AG08396 (cell line): Measurements from ENCODE around the gene SCEL.
"Not testable (repeated sequence)": the region's sequence is repeated elsewhere in the genome, so short reads cannot be mapped to it uniquely, and the experiment has no call there.

Experiments used
- DNase-seq: peaks from one replicate; pipeline ENCODE4 v3.0.0; 2012; ENCODE audit warnings: low spot score, mixed read lengths

Gene SCEL

GRCh38 chr13:77662831-77663230, 127.3 kb downstream of the SCEL start:
- DNase-seq: not testable (repeated sequence)

- DNase-seq: no peak
Measured at GRCh38 chr13:77674852-77675251, 139.3 kb downstream of the SCEL start.

GRCh38 chr13:77678691-77679235, 143.3 kb downstream of the SCEL start:
- DNase-seq: no peak

GRCh38 chr13:77687799-77688198, 152.3 kb downstream of the SCEL start:
- DNase-seq: no peak

DNA sequence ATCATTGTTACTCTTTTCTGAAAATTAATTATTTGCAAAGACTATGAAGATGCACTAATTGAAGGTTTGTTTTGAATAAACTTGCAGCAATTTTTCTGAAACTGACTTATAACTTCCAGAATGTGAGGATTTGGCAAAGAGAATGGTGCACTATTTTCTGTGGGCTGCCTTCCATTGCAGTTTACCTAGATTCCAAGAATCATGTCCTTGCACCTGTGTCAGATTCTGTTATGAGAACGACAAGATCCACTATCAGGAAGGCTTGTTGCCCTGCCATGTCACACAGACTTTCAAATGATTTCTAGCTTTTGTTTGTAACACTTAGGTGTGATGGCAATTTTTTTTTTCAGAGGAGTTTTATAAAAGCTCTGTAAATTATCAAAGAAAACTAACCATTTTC, 156.4 kb downstream of the SCEL start:
- DNase-seq: no peak

- DNase-seq: no peak
Measured at GRCh38 chr13:77692746-77693448, 157.4 kb downstream of the SCEL start.

- DNase-seq: no peak
Measured at GRCh38 chr13:77693449-77693940, 158.0 kb downstream of the SCEL start.
